ENCODE results near the gene ADAT1. TPM values are rescaled to one million over a fixed set of nuclear protein-coding genes. Genes with fewer than 3 reads are reported as not detected.

The ADAT1 gene
- total and polyA plus RNA-seq, 2 of the 13 experiments (the other 11 are each of a cell fraction or from before 2014, with no cell fraction given), result 18.4 to 40.8 TPM

DNA sequence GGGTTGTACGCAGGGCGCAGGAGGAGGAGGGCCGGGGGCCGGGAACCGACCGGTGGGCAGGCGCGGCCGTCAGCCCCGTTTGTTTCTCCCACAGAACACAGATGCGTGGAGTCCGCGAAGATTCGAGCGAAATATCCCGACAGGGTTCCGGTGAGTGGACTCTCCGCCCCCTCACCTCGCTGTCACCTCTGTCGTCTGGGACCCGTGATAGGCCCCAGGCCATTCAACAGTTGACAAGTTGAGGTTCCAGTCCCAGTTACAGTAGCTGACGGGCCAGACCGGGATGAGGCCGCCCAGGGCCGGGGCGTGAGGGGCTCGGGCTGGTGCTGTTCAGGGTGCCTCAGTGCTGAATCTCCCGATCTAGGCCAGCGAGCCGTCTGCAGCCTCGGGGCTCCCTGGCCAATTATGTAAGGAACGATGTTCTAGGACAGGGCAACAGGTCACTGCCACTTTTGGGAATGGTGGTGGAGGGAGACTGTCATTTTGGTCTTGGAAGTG, 56.3 kb downstream of the ADAT1 start (continued):
- TF ChIP-seq, protein P1, sequence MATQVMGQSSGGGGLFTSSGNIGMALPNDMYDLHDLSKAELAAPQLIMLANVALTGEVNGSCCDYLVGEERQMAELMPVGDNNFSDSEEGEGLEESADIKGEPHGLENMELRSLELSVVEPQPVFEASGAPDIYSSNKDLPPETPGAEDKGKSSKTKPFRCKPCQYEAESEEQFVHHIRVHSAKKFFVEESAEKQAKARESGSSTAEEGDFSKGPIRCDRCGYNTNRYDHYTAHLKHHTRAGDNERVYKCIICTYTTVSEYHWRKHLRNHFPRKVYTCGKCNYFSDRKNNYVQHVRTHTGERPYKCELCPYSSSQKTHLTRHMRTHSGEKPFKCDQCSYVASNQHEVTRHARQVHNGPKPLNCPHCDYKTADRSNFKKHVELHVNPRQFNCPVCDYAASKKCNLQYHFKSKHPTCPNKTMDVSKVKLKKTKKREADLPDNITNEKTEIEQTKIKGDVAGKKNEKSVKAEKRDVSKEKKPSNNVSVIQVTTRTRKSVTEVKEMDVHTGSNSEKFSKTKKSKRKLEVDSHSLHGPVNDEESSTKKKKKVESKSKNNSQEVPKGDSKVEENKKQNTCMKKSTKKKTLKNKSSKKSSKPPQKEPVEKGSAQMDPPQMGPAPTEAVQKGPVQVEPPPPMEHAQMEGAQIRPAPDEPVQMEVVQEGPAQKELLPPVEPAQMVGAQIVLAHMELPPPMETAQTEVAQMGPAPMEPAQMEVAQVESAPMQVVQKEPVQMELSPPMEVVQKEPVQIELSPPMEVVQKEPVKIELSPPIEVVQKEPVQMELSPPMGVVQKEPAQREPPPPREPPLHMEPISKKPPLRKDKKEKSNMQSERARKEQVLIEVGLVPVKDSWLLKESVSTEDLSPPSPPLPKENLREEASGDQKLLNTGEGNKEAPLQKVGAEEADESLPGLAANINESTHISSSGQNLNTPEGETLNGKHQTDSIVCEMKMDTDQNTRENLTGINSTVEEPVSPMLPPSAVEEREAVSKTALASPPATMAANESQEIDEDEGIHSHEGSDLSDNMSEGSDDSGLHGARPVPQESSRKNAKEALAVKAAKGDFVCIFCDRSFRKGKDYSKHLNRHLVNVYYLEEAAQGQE (IDR thresholded peaks at IDR 0.05; ENCODE audit: borderline replicate concordance in 1 of 2, low read depth in 1 of 2, low read length in 2 of 2), result peak; percentile 50 to 90
- no peak for TF ChIP-seq ZNF549 (CRISPR knock-in tag; IDR thresholded peaks at IDR 0.05)
- TF ChIP-seq, protein P2, sequence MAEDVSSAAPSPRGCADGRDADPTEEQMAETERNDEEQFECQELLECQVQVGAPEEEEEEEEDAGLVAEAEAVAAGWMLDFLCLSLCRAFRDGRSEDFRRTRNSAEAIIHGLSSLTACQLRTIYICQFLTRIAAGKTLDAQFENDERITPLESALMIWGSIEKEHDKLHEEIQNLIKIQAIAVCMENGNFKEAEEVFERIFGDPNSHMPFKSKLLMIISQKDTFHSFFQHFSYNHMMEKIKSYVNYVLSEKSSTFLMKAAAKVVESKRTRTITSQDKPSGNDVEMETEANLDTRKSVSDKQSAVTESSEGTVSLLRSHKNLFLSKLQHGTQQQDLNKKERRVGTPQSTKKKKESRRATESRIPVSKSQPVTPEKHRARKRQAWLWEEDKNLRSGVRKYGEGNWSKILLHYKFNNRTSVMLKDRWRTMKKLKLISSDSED (CRISPR knock-in tag; IDR thresholded peaks at IDR 0.05), result 0 out of 2 replicates have a peak, but pooled peaks have one; percentile 46
- TF ChIP-seq, protein P3, sequence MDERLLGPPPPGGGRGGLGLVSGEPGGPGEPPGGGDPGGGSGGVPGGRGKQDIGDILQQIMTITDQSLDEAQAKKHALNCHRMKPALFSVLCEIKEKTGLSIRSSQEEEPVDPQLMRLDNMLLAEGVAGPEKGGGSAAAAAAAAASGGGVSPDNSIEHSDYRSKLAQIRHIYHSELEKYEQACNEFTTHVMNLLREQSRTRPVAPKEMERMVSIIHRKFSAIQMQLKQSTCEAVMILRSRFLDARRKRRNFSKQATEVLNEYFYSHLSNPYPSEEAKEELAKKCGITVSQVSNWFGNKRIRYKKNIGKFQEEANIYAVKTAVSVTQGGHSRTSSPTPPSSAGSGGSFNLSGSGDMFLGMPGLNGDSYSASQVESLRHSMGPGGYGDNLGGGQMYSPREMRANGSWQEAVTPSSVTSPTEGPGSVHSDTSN (CRISPR knock-in tag; IDR thresholded peaks at IDR 0.05), result no peak
- TF ChIP-seq, protein P4, sequence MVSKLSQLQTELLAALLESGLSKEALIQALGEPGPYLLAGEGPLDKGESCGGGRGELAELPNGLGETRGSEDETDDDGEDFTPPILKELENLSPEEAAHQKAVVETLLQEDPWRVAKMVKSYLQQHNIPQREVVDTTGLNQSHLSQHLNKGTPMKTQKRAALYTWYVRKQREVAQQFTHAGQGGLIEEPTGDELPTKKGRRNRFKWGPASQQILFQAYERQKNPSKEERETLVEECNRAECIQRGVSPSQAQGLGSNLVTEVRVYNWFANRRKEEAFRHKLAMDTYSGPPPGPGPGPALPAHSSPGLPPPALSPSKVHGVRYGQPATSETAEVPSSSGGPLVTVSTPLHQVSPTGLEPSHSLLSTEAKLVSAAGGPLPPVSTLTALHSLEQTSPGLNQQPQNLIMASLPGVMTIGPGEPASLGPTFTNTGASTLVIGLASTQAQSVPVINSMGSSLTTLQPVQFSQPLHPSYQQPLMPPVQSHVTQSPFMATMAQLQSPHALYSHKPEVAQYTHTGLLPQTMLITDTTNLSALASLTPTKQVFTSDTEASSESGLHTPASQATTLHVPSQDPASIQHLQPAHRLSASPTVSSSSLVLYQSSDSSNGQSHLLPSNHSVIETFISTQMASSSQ (IDR thresholded peaks at IDR 0.05; ENCODE audit: low read depth), result no peak
- TF ChIP-seq, protein P4 (CRISPR knock-in tag; IDR thresholded peaks at IDR 0.05; ENCODE audit: borderline replicate concordance), result no peak; the same call in 1 of the 2 replicates
- TF ChIP-seq NKX3-1 (CRISPR knock-in tag; IDR thresholded peaks at IDR 0.05), result no peak
- TF ChIP-seq, protein P5, sequence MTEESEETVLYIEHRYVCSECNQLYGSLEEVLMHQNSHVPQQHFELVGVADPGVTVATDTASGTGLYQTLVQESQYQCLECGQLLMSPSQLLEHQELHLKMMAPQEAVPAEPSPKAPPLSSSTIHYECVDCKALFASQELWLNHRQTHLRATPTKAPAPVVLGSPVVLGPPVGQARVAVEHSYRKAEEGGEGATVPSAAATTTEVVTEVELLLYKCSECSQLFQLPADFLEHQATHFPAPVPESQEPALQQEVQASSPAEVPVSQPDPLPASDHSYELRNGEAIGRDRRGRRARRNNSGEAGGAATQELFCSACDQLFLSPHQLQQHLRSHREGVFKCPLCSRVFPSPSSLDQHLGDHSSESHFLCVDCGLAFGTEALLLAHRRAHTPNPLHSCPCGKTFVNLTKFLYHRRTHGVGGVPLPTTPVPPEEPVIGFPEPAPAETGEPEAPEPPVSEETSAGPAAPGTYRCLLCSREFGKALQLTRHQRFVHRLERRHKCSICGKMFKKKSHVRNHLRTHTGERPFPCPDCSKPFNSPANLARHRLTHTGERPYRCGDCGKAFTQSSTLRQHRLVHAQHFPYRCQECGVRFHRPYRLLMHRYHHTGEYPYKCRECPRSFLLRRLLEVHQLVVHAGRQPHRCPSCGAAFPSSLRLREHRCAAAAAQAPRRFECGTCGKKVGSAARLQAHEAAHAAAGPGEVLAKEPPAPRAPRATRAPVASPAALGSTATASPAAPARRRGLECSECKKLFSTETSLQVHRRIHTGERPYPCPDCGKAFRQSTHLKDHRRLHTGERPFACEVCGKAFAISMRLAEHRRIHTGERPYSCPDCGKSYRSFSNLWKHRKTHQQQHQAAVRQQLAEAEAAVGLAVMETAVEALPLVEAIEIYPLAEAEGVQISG (CRISPR knock-in tag; IDR thresholded peaks at IDR 0.05), result no peak
- no peak for TF ChIP-seq ZNF713 (CRISPR knock-in tag; IDR thresholded peaks at IDR 0.05)
- TF ChIP-seq ZNF296 (CRISPR knock-in tag; conservative IDR thresholded peaks at IDR 0.05), result 0 out of 2 replicates have a peak, but pooled peaks have one; percentile 1
- TF ChIP-seq MIER2 (CRISPR knock-in tag; IDR thresholded peaks at IDR 0.05), result peak; percentile 57; the same call in 1 of the 2 replicates
- TF ChIP-seq SPEN (CRISPR knock-in tag; IDR thresholded peaks at IDR 0.05; ENCODE audit: low read depth), result peak; percentile 4; the same call in 1 of the 2 replicates
- no peak for TF ChIP-seq TCF7 (IDR thresholded peaks at IDR 0.05; ENCODE audit: low read depth)
- 0 out of 2 replicates have a peak, but pooled peaks have one; percentile 51 for TF ChIP-seq SRY (CRISPR knock-in tag; IDR thresholded peaks at IDR 0.05)
- TF ChIP-seq ZNF720 (CRISPR knock-in tag; IDR thresholded peaks at IDR 0.05), result no peak
- TF ChIP-seq AGO2 (optimal IDR thresholded peaks at IDR 0.05; ENCODE audit: low read depth, low read length), result peak; percentile 67
- TF ChIP-seq RXRA (CRISPR knock-in tag; IDR thresholded peaks at IDR 0.05), result 0 out of 2 replicates have a peak, but pooled peaks have one; percentile 13
